Measurements from ENCODE around the gene ENKD1.

- TF ChIP-seq RAD21 (conservative IDR thresholded peaks at IDR 0.05 in 1 of 2, IDR thresholded peaks at IDR 0.05 in 1 of 2) (no peak), POLR2A (IDR thresholded peaks at IDR 0.05; ENCODE audit: low read length) (no peak), ZFP36 (IDR thresholded peaks at IDR 0.05; ENCODE audit: borderline replicate concordance, partially characterized antibody) (no peak), CTCF (IDR thresholded peaks at IDR 0.05) (no peak), REST (IDR thresholded peaks at IDR 0.05) (no peak), SMC3 (IDR thresholded peaks at IDR 0.05) (no peak)
Measured at GRCh38 chr16:67647111-67647651, 19.4 kb downstream of the ENKD1 start.
